GM18951 (cell line): ENCODE results near the gene IGFBP2.

Experiments used
- POLR2A ChIP-seq: IDR thresholded peaks from 4 replicates; pipeline ENCODE4 v1.6.1; 2011; ENCODE audit warnings: mild to moderate bottlenecking; ENCODE audit not compliant: insufficient read length, insufficient read depth; ENCODE audit errors: extremely low read depth
- in situ Hi-C: fragments of 300-500 bp; cut with MboI; formaldehyde crosslinking; loops from one replicate; pipeline ENCODE4 v1.12.0; 2022; ENCODE audit warnings: low sequenced_read_pairs, mixed read lengths, inconsistent platforms; ENCODE audit not compliant: unreplicated experiment

IGFBP2 gene

DNA sequence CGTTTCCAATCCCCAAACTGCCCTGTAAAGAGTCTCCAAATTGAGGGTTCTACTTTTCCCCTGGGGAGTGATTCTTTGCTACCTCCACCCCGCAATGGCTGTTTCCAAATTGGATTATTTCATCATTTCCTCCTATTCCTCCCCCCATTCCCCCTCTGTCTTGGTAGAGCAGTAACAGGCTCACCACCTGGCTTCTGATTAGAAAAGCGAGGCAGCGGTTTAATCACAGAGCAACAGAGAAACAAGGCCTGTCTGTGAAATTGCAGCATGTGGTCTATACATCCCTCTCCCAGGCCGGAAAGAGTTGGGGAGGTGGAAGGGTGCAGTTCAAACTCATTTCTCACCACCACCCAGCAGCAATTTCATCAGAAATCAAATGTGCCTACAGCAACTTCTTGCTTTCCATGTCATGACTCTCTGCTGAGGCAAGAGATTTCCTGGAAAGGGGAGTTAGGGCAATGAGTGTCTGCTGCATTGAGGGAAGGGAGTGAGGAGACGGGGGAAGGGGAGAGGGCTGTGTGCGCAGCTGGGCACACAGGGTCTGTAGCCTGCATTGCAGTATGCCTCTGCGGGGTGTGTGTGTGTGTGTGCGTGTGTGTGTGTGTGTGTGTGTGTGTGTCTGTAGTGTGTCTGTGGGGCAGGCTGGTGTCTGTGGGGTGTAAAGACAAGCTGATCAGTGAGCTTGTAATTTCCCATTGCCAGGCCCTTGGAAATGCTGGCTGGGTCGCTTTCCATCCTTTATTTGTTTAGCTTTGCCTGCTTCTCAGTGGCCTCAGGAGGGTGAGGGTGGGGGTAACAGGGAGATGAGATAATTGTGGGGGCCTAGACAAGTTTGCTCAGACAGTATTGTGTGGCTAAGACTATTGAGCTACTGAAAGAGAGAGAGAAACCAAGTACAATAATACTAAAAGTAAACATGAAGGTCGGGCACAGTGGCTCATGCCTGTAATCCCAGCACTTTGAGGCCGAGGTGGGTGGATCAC, 13.5 kb upstream of the IGFBP2 start:
- in situ Hi-C loops: no loop called here
- TF ChIP-seq POLR2A: no peak

DNA sequence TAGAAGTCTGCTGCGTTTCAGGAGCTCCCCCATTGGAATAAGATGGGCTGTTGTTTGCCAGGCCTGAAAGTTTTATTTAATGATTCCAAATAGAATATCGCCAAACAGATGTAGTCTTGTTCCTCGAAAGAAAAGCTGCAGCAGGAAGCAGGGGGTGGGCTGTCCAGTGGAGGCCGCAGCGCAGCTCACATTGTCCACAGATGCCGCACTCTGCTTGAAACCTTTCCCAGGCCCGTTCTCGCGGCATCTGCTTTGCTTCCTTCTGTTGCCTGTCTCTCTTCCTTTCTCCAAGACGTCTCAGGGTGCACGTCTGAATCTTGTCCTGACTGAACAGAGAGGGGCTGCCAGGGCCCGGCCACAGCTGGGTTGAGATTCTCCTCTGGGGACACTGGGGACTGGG, 12.4 kb upstream of the IGFBP2 start:
- TF ChIP-seq POLR2A: no peak
- in situ Hi-C loops: no loop called here

- in situ Hi-C loops: no loop called here
Measured at GRCh38 chr2:216621292-216621691, 11.9 kb upstream of the IGFBP2 start.

GRCh38 chr2:216622526-216622925, 10.7 kb upstream of the IGFBP2 start:
- in situ Hi-C loops: no loop called here

More at GRCh38 chr2:216621292-216621691, 11.9 kb upstream of the IGFBP2 start:
- no peak for TF ChIP-seq POLR2A

GRCh38 chr2:216624251-216624650, 9.0 kb upstream of the IGFBP2 start:
- in situ Hi-C loops: no loop called here
- TF ChIP-seq POLR2A: no peak

More at GRCh38 chr2:216622526-216622925, 10.7 kb upstream of the IGFBP2 start:
- no peak for TF ChIP-seq POLR2A

GRCh38 chr2:216626168-216626874, 6.9 kb upstream of the IGFBP2 start:
- no peak for TF ChIP-seq POLR2A
- in situ Hi-C loops: no loop called here

DNA sequence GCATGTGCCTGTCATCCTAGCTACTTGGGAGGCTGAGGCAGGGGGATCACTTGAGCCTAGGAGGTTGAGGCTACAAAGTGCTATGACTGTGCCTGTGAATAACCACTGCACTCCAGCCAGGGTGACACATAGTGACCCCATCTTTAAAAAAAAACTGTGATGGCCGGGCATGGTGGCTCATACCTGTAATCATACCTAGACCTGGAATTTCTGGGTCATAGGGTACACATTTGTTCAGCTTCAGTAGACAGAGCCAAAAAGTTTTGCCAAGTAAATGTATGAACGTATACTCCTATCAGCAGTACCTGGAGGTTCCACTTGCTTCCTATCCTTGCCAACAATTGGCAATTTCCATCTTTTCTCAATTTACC, 6.4 kb upstream of the IGFBP2 start:
- no peak for TF ChIP-seq POLR2A
- in situ Hi-C loops: no loop called here

- in situ Hi-C loops: no loop called here
- no peak for TF ChIP-seq POLR2A
Measured at GRCh38 chr2:216629784-216630183, 3.4 kb upstream of the IGFBP2 start.

DNA sequence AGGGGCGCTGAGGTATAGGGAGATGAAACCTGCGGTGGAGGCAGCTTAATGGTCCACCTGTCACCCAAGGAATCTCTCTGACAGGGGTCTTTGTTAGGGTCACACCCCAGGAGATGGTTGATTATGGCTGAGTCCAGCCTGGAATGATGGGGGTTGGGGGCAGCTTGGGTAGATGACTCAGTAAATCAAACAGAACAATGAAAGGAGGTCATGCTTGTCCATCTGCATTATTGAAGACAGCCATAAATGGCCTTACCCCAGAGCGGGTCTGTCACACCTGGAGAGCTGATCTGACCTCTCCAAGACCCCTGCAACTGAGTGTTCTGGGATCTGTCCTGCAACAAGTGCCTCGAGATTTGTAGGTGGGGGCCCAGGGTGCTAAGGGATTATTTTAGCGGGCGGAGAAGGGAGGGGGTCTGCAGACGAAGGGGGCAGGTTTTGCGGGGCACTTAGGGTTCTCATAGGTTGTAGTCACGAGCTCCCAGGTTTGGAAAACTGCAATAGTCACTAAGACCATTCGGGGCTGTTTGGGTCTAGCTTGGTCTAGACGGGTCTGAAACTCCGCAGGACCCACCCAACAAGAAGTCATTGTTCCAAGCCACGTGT, 771 bp upstream of the IGFBP2 start:
- in situ Hi-C loops: no loop called here
- TF ChIP-seq POLR2A: no peak

- in situ Hi-C loops: no loop called here
- TF ChIP-seq POLR2A: no peak
Measured at GRCh38 chr2:216633616-216634369, 573 bp downstream of the IGFBP2 start.

DNA sequence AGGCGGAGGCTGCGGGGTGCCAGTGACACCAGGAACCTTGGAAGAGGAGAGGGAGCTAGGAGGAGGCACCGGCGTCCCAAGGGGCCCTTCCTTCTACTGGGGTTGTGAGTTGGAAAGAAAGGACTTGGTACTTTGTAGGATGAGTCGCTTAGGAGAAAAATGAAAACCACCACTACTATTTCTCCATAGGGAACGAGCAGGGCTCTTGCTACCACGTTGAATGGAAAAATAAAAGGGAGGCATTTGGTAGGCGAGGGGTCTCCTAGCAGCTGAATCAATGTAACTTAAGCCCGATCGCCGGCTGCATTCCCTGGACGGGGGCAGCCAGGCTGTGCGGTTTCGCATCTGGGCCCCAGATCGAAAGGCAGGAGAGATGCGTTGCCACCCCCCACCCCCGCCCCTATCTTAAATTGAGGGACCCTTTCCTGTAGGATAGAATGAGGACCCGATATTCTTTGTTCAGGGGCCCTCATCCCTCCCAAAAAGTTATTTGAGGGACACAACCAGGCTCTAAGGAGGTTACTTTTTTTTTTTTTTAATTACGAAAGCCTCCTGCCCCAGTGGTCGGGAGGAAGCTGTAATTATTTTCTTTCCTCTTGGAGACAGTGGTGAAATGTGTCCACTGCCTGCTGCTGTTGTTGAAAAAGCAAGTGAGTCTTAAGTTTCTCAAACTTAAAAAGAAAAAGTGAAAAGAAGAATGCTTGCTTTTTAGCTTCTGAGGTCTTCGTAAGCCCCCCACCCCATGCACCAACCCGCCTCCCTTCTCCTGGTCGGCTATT, 1.3 kb downstream of the IGFBP2 start:
- in situ Hi-C loops: no loop called here
- TF ChIP-seq POLR2A: no peak

DNA sequence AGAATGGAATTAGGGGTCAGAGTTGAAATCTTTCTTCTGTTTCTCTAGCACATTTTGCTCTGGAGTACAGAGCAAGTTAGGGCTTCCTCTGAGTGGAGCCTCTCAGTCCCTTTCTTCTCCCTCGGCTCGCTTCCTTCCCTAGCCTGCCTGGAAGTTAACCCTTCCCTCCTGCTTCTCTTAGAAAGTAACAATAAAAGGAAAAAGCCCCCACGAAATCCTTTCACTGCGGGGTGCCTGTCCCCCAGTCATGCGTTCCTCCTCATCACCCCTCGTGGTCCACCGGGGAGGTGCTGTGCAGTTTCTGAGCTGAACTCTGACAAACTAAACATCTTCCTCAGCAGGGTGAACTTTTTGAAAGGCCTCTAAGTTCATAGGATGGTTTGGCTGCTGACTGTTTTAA, 2.0 kb downstream of the IGFBP2 start:
- no peak for TF ChIP-seq POLR2A
- in situ Hi-C loops: no loop called here
